ENCODE results near the gene CIT.

DNA sequence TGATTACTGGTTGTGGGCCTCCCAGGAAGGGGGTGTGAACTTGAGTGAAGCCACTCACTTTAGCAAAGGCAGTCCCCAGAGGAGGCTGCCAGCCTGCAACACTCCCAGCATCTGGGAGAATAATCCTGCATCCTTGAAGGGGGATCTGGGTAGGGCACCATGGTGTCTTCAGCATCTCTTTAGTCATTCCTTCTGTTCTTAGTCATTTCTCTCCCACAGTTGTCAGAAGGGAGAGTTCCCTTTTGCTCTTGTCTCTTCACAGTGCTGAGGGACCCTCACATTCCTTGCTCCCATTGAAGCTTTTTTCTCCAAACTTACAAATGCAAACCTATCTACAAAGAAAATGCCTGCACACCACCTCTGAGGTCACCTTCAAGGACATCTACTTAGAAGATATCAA lies 48.1 kb upstream of the CIT start:
- TF ChIP-seq, protein P1, sequence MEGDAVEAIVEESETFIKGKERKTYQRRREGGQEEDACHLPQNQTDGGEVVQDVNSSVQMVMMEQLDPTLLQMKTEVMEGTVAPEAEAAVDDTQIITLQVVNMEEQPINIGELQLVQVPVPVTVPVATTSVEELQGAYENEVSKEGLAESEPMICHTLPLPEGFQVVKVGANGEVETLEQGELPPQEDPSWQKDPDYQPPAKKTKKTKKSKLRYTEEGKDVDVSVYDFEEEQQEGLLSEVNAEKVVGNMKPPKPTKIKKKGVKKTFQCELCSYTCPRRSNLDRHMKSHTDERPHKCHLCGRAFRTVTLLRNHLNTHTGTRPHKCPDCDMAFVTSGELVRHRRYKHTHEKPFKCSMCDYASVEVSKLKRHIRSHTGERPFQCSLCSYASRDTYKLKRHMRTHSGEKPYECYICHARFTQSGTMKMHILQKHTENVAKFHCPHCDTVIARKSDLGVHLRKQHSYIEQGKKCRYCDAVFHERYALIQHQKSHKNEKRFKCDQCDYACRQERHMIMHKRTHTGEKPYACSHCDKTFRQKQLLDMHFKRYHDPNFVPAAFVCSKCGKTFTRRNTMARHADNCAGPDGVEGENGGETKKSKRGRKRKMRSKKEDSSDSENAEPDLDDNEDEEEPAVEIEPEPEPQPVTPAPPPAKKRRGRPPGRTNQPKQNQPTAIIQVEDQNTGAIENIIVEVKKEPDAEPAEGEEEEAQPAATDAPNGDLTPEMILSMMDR (IDR thresholded peaks at IDR 0.05) = no peak
- TF ChIP-seq EZH2 (IDR thresholded peaks at IDR 0.05) (no peak), EZH2phosphoT487 (IDR thresholded peaks at IDR 0.05) (no peak)

Measured in neural progenitor cell (in vitro differentiated cells).